Mesodermal cell (in vitro differentiated cells): ENCODE measurements around the gene TBX15.
"Not testable (repeated sequence)": the region's sequence is repeated elsewhere in the genome, so short reads cannot be mapped to it uniquely, and the experiment has no call there.

Experiments used
- H3K27ac ChIP-seq: 2 replicates; pipeline ENCODE4 v1.7.0; 2013; ENCODE audit warnings: mild to moderate bottlenecking, low read depth, low read length, moderate library complexity; ENCODE audit not compliant: severe bottlenecking
- H3K36me3 ChIP-seq: 2 replicates; pipeline ENCODE4 v1.7.1; 2013; ENCODE audit warnings: mild to moderate bottlenecking, low read length, moderate library complexity; ENCODE audit not compliant: control insufficient read depth, insufficient read depth
- H3K4me1 ChIP-seq: one replicate; pipeline ENCODE4 v1.7.1; 2013; ENCODE audit warnings: mild to moderate bottlenecking, low read length; ENCODE audit not compliant: insufficient read depth, control insufficient read depth, poor library complexity, severe bottlenecking
- H3K4me3 ChIP-seq: 2 replicates; pipeline ENCODE4 v1.7.0; 2013; ENCODE audit warnings: low read length, control low read depth, mild to moderate bottlenecking; ENCODE audit not compliant: insufficient read depth, poor library complexity, severe bottlenecking; ENCODE audit errors: extremely low read depth
- H3K9me3 ChIP-seq: 2 replicates; pipeline ENCODE4 v1.7.1; 2013; ENCODE audit warnings: mild to moderate bottlenecking, low read length, moderate library complexity; ENCODE audit not compliant: control insufficient read depth
- WGBS, 2 experiments: methylation state at CpG; one replicate each; pipeline ENCODE4 v1.1.5; 2013; ENCODE audit warnings: missing lambda C conversion rate in 2 of 2; ENCODE audit not compliant: insufficient coverage in 2 of 2; 5-methylcytosine and 5-hydroxymethylcytosine counted together

TBX15 gene

GRCh38 chr1:118920124-118920717 is 67.9 kb downstream of the TBX15 start:
- 89 to 90% methylated on average over 3 of the region's 4 CpGs for WGBS, 2 experiments
- Histone ChIP-seq H3K4me3 (no peak overlapping the region), H3K27ac (no peak overlapping the region), H3K36me3 (peaks cover 11% of the 10 kb centered on the region), H3K9me3 (no peaks in the 10 kb centered on the region), H3K4me1 (no peaks in the 10 kb centered on the region)

DNA sequence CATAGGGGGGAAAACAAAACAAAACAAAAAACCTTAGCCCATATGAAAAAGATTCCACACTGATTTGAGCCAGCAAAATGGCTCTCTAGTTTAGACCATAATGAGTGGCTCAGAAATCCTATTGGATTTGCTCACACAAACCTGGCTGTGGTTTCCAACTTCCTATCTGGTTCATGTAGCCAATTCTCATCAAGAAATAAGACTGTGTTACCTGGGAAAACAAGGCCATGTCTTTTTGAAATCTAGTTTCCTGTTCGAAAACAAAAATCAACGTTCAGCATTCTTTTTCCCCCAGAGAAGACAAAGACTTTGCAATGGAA is 69.2 kb downstream of the TBX15 start:
- no peak overlapping the region for H3K4me3 ChIP-seq
- H3K9me3 ChIP-seq, result no peaks in the 10 kb centered on the region
- no peak overlapping the region for H3K27ac ChIP-seq
- peaks cover 15% of the 10 kb centered on the region for H3K36me3 ChIP-seq
- H3K4me1 ChIP-seq, result no peaks in the 10 kb centered on the region
- 81% methylated on average over 2 of the region's 2 CpGs; no CpG with 5 or more reads in 1 of the 2 experiments for WGBS, 2 experiments

- no peaks in the 10 kb centered on the region for H3K9me3 ChIP-seq
- H3K4me3 ChIP-seq, result no peak overlapping the region
- H3K4me1 ChIP-seq, result no peaks in the 10 kb centered on the region
- WGBS, 2 experiments, result no CpG with 5 or more reads among the region's 6 CpGs
- H3K36me3 ChIP-seq, result peaks cover 12% of the 10 kb centered on the region
- no peak overlapping the region for H3K27ac ChIP-seq
Measured at GRCh38 chr1:118918230-118918939, 69.8 kb downstream of the TBX15 start.

- not testable (repeated sequence) for H3K27ac ChIP-seq, H3K9me3 ChIP-seq, H3K36me3 ChIP-seq, H3K4me3 ChIP-seq, H3K4me1 ChIP-seq
- 87 to 90% methylated on average over 4 of the region's 4 CpGs for WGBS, 2 experiments
Measured at GRCh38 chr1:118916346-118916745, 71.8 kb downstream of the TBX15 start.

DNA sequence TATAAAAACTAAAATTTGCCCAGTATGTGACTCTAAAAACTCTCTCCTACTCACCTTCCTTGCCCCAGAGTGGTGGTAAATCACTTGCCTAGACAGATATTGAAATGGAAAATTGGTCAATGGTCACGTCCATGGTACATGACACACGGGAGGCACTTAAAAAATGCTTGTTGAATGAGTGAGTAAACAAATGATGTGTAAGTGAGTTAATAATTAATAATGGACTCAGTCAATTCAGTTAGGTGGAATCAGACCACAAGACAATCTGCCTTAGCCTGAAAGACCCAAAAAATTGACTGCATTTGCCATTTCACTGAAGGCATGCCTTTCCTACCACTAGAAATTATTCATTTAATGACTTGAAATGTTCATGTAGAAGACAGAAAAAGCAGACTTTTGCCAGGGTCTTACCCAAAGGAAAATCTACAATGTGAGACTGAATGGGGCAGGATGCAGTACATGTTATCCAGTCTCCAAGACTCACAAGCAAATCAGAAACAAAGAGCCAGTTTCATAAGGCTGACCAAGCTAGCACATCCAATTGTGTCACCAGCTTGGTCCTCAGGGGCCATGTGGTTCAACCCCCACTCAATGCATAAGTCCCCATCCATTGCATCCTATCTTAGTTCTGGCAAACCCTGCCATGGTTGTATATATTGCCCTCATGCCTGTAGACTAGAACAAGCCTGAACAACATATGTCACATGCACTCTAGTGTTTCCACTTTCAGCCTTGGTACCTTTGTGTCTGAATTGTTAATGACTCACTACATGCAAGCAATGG is 73.6 kb downstream of the TBX15 start:
- no peaks in the 10 kb centered on the region for H3K9me3 ChIP-seq
- no peak overlapping the region for H3K4me3 ChIP-seq
- peaks cover 4% of the 10 kb centered on the region for H3K36me3 ChIP-seq
- H3K4me1 ChIP-seq, result no peaks in the 10 kb centered on the region
- WGBS, 2 experiments, result 89 to 93% methylated on average over 2 of the region's 2 CpGs
- H3K27ac ChIP-seq, result no peak overlapping the region

DNA sequence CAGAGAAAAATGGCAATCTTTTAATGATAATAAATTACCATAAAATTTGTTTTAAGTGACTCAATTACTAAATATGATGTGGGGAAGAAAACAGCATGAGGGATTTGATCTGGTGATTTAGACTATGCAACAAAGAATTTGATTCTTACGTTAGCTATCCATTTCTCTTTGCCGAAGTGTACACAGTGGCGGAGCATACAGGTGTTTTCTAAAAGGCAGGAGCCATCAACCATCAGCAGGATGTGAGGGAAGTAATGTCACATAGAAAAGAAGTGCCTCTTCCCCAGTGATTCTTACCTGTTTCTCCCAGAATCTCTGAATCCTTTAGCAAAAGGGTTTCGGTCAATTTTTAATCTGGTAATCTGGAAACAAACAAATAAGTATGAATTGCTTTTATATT is 74.3 kb downstream of the TBX15 start:
- no peak overlapping the region for H3K27ac ChIP-seq
- no peaks in the 10 kb centered on the region for H3K4me1 ChIP-seq
- H3K9me3 ChIP-seq, result no peaks in the 10 kb centered on the region
- WGBS, 2 experiments, result 89 to 97% methylated on average over 3 of the region's 4 CpGs
- H3K36me3 ChIP-seq, result peaks cover 4% of the 10 kb centered on the region
- no peak overlapping the region for H3K4me3 ChIP-seq

GRCh38 chr1:118912574-118912973 is 75.6 kb downstream of the TBX15 start:
- no peaks in the 10 kb centered on the region for H3K4me1 ChIP-seq
- WGBS, 2 experiments, result 100% methylated on average over 1 of the region's 2 CpGs; no CpG with 5 or more reads in 1 of the 2 experiments
- H3K9me3 ChIP-seq, result no peaks in the 10 kb centered on the region
- peaks cover 4% of the 10 kb centered on the region for H3K36me3 ChIP-seq
- no peak overlapping the region for H3K4me3 ChIP-seq
- H3K27ac ChIP-seq, result no peak overlapping the region

DNA sequence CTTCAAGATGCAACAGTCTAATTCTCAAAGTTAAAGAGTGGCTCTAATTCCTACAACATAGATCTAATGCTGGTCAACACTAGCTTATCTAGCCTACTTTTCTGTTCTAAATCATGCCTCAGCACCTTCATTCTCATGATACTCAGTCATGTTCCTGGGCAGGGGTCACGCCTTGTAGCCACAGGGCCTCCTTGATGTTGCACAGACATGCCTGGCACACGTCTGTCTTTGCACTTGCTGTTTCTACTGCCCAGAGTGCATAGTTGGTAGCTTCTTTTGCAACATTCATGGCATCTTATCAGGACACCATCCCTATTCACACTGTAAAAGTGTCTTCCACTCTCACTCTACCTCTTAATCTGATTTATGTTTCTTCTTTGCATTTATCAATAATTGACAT is 76.6 kb downstream of the TBX15 start:
- peaks cover 4% of the 10 kb centered on the region for H3K36me3 ChIP-seq
- H3K4me1 ChIP-seq, result no peaks in the 10 kb centered on the region
- H3K27ac ChIP-seq, result no peak overlapping the region
- H3K4me3 ChIP-seq, result no peak overlapping the region
- 85 to 94% methylated on average over 2 of the region's 2 CpGs for WGBS, 2 experiments
- H3K9me3 ChIP-seq, result no peaks in the 10 kb centered on the region

- Histone ChIP-seq H3K36me3 (no peaks in the 10 kb centered on the region), H3K9me3 (no peaks in the 10 kb centered on the region), H3K27ac (no peak overlapping the region), H3K4me3 (no peak overlapping the region), H3K4me1 (no peaks in the 10 kb centered on the region)
Measured at GRCh38 chr1:118907466-118907865, 80.7 kb downstream of the TBX15 start.

- no peaks in the 10 kb centered on the region for H3K36me3 ChIP-seq
- H3K4me1 ChIP-seq, result no peaks in the 10 kb centered on the region
- H3K27ac ChIP-seq, result no peak overlapping the region
- no peak overlapping the region for H3K4me3 ChIP-seq
- H3K9me3 ChIP-seq, result no peaks in the 10 kb centered on the region
- WGBS, 2 experiments, result 100% methylated on average over 1 of the region's 1 CpG; no CpG with 5 or more reads in 1 of the 2 experiments
Measured at GRCh38 chr1:118905671-118906070, 82.5 kb downstream of the TBX15 start.

GRCh38 chr1:118905196-118905595 is 82.9 kb downstream of the TBX15 start:
- 83 to 90% methylated on average over 4 to 6 of the region's 6 CpGs for WGBS, 2 experiments
- Histone ChIP-seq H3K36me3 (no peaks in the 10 kb centered on the region), H3K4me1 (no peaks in the 10 kb centered on the region), H3K4me3 (no peak overlapping the region), H3K9me3 (no peaks in the 10 kb centered on the region), H3K27ac (no peak overlapping the region)
